Measurements from ENCODE around the gene POU6F2.

Gene POU6F2

DNA sequence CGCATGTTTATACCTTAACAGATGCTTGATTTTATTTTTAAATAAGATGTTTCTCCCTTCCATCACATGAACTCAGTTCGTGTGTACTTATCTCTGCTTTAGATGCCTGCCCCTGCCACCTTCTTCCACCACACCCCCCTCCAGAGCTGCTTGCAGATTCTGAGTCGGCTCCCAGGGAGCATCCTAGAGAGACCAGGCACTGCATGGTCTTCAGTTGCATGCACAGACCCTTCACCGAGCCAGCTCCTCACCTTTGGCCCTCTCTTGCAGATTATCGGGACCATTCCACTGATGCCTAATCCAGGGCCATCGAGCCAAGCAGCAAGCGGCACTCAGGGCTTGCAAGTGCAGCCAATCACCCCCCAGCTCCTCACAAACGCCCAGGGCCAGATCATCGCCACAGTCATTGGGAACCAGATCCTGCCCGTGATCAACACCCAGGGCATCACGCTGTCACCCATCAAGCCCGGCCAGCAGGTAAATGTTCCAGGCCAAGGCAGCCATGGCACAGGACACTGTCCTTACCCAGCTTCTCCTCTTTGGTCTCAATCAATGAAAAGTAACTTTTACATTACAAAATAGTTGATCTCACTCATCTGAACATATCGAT is 455.2 kb downstream of the POU6F2 start:
- CTCF ChIA-PET, result interaction anchor here (0.6 to 1.2 kb wide), 2 partner anchors 21 to 30 kb away, joined by 5 to 6 read pairs; no protein-coding TSS in a partner anchor
- Histone ChIP-seq H3K4me1 (ENCODE audit: control insufficient read depth, insufficient read depth, low read length) (no peaks in the 10 kb centered on the region), H3K4me3 (ENCODE audit: low read depth, low read length) (no peak overlapping the region), H3K27ac (ENCODE audit: extremely low read depth, low read depth, low read length) (no peak overlapping the region), H3K36me3 (ENCODE audit: control insufficient read depth in 2 of 2, insufficient read depth in 1 of 2, low read length in 2 of 2) (no peaks in the 10 kb centered on the region), H3K9me3 (ENCODE audit: control insufficient read depth, insufficient read depth, low read depth, low read length) (no peaks in the 10 kb centered on the region)
- POLR2A ChIA-PET, result no interaction called here
- TF ChIP-seq, protein P1, sequence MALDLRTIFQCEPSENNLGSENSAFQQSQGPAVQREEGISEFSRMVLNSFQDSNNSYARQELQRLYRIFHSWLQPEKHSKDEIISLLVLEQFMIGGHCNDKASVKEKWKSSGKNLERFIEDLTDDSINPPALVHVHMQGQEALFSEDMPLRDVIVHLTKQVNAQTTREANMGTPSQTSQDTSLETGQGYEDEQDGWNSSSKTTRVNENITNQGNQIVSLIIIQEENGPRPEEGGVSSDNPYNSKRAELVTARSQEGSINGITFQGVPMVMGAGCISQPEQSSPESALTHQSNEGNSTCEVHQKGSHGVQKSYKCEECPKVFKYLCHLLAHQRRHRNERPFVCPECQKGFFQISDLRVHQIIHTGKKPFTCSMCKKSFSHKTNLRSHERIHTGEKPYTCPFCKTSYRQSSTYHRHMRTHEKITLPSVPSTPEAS (tag by site-specific recombination; IDR thresholded peaks at IDR 0.05), result no peak
- no peak for TF ChIP-seq ZEB2 (tag by site-specific recombination; IDR thresholded peaks at IDR 0.05)

DNA sequence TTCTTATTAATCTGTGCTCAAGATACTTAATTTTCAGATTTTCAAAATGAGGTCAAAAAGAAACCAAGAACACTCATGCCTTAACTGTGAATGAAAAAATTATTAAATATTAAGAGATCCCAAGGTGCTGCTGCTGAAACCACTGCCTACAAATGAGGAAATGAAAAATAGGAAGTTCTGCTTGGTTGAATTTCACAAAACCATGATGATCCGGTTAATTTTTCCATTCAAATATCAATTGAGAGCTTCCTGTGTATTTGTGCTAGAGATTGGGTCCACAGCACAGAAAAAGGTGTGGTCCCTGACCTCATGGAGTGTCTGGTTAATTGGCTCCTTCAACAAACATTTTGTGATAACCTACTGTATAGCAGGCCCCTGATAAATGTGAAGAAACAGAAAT is 455.8 kb downstream of the POU6F2 start:
- TF ChIP-seq, protein P2, sequence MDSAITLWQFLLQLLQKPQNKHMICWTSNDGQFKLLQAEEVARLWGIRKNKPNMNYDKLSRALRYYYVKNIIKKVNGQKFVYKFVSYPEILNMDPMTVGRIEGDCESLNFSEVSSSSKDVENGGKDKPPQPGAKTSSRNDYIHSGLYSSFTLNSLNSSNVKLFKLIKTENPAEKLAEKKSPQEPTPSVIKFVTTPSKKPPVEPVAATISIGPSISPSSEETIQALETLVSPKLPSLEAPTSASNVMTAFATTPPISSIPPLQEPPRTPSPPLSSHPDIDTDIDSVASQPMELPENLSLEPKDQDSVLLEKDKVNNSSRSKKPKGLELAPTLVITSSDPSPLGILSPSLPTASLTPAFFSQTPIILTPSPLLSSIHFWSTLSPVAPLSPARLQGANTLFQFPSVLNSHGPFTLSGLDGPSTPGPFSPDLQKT (IDR thresholded peaks at IDR 0.05; ENCODE audit: borderline replicate concordance, low read depth, low read length), result no peak
- no peak for TF ChIP-seq ZFP3 (tag by site-specific recombination; IDR thresholded peaks at IDR 0.05; ENCODE audit: low read depth)
- TF ChIP-seq RBAK (tag by site-specific recombination; IDR thresholded peaks at IDR 0.05), result no peak
- TF ChIP-seq ZNF133 (tag by site-specific recombination; IDR thresholded peaks at IDR 0.05), result no peak
- no peak for TF ChIP-seq KLF8 (tag by site-specific recombination; IDR thresholded peaks at IDR 0.05)
- TF ChIP-seq ZNF292 (tag by site-specific recombination; IDR thresholded peaks at IDR 0.05; ENCODE audit: borderline replicate concordance, low read depth), result no peak
- no peak for TF ChIP-seq GFI1B (tag by site-specific recombination; IDR thresholded peaks at IDR 0.05)
- TF ChIP-seq, protein P3, sequence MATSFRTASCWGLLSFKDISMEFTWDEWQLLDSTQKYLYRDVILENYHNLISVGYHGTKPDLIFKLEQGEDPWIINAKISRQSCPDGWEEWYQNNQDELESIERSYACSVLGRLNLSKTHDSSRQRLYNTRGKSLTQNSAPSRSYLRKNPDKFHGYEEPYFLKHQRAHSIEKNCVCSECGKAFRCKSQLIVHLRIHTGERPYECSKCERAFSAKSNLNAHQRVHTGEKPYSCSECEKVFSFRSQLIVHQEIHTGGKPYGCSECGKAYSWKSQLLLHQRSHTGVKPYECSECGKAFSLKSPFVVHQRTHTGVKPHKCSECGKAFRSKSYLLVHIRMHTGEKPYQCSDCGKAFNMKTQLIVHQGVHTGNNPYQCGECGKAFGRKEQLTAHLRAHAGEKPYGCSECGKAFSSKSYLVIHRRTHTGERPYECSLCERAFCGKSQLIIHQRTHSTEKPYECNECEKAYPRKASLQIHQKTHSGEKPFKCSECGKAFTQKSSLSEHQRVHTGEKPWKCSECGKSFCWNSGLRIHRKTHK (tag by site-specific recombination; IDR thresholded peaks at IDR 0.05), result no peak
- no peak for TF ChIP-seq WT1 (tag by site-specific recombination; IDR thresholded peaks at IDR 0.05)
- TF ChIP-seq, protein P4, sequence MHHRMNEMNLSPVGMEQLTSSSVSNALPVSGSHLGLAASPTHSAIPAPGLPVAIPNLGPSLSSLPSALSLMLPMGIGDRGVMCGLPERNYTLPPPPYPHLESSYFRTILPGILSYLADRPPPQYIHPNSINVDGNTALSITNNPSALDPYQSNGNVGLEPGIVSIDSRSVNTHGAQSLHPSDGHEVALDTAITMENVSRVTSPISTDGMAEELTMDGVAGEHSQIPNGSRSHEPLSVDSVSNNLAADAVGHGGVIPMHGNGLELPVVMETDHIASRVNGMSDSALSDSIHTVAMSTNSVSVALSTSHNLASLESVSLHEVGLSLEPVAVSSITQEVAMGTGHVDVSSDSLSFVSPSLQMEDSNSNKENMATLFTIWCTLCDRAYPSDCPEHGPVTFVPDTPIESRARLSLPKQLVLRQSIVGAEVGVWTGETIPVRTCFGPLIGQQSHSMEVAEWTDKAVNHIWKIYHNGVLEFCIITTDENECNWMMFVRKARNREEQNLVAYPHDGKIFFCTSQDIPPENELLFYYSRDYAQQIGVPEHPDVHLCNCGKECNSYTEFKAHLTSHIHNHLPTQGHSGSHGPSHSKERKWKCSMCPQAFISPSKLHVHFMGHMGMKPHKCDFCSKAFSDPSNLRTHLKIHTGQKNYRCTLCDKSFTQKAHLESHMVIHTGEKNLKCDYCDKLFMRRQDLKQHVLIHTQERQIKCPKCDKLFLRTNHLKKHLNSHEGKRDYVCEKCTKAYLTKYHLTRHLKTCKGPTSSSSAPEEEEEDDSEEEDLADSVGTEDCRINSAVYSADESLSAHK (tag by site-specific recombination; IDR thresholded peaks at IDR 0.05), result no peak
- TF ChIP-seq ZNF747 (tag by site-specific recombination; IDR thresholded peaks at IDR 0.05), result no peak
- no peak for TF ChIP-seq SCRT2 (tag by site-specific recombination; IDR thresholded peaks at IDR 0.05)
- TF ChIP-seq ZNF571 (tag by site-specific recombination; IDR thresholded peaks at IDR 0.05), result no peak
- no peak for TF ChIP-seq ZNF501 (tag by site-specific recombination; IDR thresholded peaks at IDR 0.05)
- TF ChIP-seq, protein P5, sequence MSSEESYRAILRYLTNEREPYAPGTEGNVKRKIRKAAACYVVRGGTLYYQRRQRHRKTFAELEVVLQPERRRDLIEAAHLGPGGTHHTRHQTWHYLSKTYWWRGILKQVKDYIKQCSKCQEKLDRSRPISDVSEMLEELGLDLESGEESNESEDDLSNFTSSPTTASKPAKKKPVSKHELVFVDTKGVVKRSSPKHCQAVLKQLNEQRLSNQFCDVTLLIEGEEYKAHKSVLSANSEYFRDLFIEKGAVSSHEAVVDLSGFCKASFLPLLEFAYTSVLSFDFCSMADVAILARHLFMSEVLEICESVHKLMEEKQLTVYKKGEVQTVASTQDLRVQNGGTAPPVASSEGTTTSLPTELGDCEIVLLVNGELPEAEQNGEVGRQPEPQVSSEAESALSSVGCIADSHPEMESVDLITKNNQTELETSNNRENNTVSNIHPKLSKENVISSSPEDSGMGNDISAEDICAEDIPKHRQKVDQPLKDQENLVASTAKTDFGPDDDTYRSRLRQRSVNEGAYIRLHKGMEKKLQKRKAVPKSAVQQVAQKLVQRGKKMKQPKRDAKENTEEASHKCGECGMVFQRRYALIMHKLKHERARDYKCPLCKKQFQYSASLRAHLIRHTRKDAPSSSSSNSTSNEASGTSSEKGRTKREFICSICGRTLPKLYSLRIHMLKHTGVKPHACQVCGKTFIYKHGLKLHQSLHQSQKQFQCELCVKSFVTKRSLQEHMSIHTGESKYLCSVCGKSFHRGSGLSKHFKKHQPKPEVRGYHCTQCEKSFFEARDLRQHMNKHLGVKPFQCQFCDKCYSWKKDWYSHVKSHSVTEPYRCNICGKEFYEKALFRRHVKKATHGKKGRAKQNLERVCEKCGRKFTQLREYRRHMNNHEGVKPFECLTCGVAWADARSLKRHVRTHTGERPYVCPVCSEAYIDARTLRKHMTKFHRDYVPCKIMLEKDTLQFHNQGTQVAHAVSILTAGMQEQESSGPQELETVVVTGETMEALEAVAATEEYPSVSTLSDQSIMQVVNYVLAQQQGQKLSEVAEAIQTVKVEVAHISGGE (tag by site-specific recombination; conservative IDR thresholded peaks at IDR 0.05; ENCODE audit: low read depth), result no peak
- TF ChIP-seq ZFP69B (tag by site-specific recombination; IDR thresholded peaks at IDR 0.05), result no peak
- TF ChIP-seq MEIS1 (CRISPR knock-in tag; IDR thresholded peaks at IDR 0.05; ENCODE audit: borderline replicate concordance), result no peak
- TF ChIP-seq ZNF23 (tag by site-specific recombination; IDR thresholded peaks at IDR 0.05; ENCODE audit: borderline replicate concordance), result no peak
- Histone ChIP-seq H3K27ac (ENCODE audit: extremely low read depth, low read depth, low read length) (no peak overlapping the region), H3K4me3 (ENCODE audit: low read depth, low read length) (no peak overlapping the region), H3K36me3 (ENCODE audit: control insufficient read depth in 2 of 2, insufficient read depth in 1 of 2, low read length in 2 of 2) (no peaks in the 10 kb centered on the region), H3K9me3 (ENCODE audit: control insufficient read depth, insufficient read depth, low read depth, low read length) (no peaks in the 10 kb centered on the region), H3K4me1 (ENCODE audit: control insufficient read depth, insufficient read depth, low read length) (no peaks in the 10 kb centered on the region)
- ChIA-PET CTCF (interaction anchor here (0.5 to 1.2 kb wide), 2 partner anchors 20 to 116 kb away, joined by 3 to 5 read pairs; no protein-coding TSS in a partner anchor), POLR2A (no interaction called here)

Data from HEK293 (cell line).